GM19238 (cell line): Measurements from ENCODE around the gene HCFC1.

ENCODE experiments used
- DNase-seq: peaks from one replicate; pipeline ENCODE4 v3.0.0; 2011; ENCODE audit warnings: low spot score; ENCODE audit not compliant: insufficient read length

The HCFC1 gene

DNA sequence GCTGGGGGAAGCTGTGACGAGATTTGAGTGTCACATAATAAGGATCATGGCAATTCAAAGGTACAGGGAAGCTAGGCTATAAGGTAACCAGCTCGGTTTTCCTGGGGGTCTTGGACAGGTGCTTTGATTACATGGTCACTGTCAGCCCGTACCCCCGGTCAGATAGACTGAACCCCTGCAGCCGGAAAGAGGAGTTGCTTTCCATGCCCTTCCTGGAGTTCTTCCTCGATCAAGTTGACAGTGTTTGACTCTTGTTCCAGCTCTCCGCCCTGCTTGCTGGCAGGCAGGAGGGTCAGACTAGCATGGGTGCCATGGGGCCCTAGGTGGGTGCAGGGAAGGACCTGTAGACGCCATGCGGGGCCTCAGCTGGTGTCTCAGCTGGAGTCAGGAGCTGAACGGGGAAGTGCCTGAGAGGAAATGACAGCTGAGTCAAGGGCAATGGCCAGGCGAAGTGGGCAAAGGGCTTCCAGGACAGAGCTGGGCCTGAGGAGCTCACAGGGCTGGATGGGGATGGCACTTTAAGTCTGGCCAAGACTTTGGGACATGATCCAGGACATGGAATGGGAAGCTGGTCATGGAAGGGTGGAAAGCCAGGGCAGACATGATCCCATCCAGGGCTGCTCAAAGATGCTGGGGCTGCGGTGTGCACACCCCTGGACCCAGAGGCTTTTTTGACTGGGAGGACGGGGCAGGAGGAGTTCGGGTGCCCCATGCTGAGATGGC lies 2.5 kb upstream of the HCFC1 start:
- DNase-seq: no peak

DNA sequence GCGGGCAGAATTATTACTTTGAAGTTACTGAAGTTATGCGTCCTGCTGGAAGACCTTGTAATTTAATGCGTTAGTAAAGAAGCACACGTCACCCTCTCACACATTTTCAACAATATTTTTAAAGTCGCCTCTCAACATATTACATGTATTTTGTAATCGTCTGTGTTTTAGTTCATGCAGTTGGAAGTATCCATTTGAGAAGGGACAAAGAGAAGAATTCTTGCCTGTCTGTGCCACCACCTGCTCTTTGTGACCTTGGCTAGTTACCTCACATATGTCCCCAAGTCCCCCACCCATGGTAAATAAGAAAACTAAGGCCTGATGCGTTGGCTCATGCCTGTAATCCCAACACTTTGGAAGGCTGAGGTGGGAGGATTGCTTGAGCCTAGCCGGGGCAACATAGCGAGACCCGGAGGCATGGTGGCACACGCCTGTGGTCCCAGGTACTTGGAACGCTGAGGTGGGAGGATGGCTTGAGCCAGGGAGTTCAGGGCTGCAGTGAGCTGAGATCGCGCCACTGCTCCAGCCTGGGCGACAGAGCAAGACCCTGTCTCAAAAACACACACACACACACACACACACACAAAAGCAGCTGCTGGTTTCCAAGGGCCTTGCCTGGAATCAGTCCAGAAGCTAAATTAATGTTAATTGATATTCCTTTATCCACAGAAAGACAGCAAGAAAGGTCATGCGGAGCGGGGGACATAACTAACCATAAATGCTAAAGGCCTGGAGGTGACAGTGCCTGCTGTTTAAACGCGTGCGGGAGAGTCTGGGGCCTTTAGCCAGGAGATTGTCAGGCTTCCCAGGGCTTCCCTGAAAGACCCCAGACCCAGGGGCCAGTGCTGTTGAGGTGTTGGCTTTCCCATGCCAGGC lies 1.7 kb upstream of the HCFC1 start:
- DNase-seq: no peak

DNA sequence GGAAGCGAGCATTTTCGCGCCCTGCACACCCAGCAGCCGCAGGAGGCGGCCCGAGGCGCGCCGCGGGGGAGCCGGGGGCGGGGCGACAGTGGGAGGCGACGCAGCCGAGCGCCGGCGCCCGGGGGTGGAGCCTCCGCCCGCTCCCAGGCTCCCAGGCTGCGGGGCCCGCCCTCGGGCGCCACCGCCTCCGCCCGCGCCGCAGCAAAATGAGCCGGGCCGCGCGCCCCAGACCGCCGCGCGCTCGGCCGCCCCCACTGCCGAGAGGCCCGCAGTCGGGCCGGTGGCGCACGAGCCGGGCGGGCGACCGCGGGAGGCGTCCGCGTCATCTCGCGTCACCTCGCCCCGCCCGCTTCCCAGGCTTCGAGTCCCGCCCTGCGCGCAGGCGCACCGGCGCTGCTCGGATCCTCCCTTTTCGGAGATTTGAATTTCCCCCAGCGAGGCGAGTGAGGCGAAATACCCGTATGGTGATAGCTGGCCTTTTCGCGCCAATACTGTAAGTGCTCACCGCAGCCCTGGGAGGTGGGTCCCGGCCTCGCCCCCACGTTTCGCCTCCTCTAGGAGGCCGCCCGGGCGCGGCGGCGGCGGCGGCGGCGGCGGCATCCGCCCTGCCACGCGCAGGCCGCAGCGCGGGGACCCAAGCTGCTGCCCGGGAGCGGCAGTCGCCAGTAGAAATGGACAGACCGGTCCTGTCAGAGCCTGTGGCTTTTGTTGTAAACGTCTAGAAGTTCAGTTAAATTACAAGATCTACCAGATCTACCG lies 929 bp upstream of the HCFC1 start, which contains the start of gene TMEM187:
TMEM187 (plus strand) TSS at position 387 of the 759 bp plus-strand sequence. CDS start 9,309 bp downstream, outside the sequence.
- peak; percentile 92 for DNase-seq

DNA sequence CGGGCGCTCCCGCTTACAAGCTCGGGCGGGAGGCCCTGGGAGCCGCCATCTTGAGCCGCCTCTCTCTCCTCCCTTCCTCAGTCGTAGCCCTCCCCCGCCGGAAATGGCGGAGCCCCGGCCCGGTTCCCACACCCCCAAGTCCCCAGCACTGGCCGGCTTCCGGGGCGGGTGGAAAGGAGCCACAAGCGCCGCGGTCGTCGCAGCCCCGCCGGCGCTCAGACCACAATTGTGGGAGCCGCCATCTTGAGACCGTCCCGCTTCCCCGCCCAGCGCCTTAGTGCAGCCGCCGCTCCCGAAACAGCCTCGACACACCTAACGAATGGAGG lies 531 bp downstream of the HCFC1 start:
- DNase-seq: peak; percentile 96

DNA sequence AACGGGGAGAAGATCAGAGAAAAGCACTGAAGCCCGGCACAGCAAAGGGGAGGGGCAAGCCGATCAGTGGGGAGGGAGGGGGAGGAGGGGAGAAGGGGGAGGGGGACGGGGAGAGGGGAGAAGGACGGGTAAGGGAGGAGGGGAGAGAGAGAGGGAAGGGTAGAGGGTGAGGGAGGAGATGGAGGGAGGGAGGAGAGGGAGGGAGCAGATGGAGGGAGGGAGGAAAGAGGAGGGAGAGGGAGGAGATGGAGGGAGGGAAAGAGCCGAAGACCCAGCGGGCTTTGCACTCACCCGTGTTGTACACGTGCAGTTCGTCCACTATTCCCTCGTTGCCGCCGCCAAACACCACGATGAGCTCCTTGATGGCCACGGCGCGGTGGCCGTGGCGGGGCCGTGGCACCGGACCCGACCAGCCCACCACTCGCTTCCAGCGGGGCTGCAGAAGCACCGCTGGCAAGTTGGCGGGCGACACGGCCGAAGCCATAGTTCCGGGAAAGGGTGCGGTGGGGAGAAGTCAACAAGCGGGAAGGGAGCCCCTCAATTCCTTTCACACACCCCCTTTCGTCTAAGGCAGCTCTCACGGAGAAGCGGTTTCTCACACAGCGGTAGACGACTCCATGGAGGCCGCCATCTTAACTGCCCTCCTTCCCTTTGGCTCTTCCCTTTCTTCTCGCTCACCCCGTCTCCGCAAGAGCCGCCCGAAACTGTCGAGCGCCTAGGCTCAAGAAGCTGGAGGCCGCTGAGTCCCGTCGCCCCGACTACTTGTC lies 1.1 kb downstream of the HCFC1 start:
- no peak for DNase-seq

DNA sequence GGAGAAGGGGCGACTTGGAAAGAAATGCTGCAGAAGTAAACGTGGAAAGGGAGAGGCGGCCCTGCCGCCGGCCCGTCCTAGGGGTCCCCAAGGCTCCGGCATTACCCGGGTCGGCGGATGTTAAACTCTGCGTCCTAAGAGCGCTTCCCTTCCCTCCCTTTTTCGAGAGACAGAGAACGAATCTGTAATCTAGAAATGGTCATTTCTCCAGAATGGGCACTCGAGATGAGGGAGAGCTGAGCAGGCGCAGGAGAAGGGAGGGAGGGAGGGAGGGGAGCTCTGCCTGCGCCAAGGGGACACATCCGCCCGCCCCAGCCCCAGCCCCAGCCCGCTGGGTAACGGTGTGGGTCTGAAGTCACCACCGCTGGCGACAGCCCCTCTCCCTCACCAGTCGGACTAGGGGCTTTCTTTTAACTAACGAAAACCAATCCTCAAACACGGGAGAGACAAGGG lies 1.7 kb downstream of the HCFC1 start:
- DNase-seq: no peak

DNA sequence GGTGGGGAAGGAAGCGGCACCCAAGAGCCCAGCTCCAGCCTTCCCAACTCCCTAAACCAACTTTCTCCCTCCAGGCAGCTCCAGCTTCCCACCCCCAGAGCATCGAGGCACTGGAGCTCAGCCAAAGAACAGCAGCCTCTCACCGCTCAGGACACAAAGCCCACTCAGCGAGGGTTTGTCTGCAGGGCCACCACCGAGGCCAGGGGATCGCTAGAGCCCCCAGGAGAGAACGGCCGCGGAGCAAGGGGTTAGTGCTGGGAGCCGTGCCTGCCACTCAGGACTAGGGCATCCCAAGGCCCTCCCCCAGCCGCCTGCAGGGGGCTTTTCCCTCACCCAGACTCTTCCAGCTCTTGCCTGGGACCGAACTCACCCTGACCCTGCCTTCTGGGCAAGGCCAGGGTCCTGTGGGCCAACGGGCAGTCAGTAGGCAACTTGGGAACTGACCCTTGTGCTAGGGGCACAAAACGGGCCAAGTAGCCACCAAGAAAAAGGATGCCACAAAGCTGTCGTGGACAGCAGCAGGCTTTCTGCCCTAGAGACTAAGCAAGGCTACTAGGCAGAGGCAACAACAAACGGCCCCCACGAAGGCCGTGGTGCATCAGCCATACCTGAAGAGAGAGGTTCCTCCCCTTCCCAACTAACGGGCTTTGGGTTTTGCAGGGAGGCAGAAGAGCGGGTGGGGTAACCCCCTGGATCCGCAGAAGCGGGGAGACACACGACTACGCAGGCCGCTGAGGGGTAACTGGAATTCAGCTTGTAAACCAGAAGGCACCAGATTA lies 2.3 kb downstream of the HCFC1 start:
- no peak for DNase-seq

DNA sequence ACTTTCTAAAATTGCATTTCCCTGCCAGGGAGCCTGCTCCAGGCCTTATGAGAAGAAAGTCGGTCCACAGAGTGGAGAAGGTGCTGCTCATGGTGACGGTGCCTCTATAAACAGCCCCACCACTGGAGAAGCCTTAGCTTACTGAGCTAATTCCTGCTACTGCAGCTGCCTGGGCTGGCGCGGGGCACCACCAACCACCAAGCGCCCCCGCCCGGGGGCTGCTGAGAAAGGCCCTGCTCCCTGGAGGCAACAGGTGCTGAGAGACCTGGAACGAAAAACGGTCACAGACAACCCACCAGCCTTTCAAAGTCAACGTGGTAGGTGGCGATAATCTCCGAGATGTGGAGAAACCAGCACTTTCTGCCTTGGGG lies 2.9 kb downstream of the HCFC1 start:
- DNase-seq: no peak

DNA sequence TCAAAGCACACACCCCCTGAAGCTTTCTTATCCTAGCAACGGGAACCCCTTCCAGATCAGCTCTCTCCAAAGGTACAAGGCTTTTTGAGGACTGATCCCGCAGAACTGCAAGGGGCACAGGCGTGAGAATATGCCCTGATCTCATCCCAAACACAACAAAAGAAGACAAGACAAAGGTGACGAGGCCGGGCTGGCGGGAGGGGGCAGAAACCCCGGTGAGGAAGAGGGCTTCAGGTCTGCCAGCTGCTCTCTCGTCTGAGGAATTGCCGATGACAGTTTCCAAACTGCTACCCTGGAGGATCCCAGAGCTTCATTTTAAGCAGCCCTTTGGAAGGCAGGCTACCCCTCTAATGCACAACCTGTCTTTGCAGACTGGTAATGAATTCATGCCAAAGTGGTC lies 3.4 kb downstream of the HCFC1 start:
- DNase-seq: no peak

DNA sequence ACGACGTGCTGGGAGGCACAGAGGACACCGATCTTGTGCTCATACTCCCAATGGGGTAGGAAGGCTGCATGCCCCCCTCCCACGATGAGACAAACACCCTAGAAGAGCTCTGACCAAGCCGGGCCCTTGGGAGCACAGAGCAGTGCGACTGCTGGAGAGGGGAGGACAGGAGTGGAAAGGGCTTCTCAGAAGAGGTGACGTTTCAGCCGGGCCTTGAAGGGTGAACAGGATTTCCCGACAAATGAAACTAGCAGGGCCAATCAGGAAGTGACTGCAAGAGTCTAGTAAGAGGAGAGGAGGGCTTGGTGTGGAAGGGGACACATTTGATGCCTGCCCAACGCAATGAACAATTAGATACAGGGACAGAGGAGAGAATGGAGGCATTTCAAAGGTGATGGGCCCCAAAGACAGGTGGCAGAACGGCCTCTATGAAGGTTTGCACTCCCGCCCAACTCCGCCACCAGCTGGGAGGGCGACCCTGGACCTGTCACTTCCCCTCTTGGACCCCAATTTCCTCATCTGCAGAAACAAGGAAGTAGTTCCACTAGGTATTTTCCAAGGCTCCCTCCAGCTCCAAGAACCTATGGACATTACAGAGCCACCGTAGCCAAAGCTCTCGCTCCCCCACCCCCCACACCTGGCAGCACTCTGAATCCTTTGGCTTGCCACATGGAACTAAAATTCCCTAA lies 3.9 kb downstream of the HCFC1 start:
- DNase-seq: no peak

DNA sequence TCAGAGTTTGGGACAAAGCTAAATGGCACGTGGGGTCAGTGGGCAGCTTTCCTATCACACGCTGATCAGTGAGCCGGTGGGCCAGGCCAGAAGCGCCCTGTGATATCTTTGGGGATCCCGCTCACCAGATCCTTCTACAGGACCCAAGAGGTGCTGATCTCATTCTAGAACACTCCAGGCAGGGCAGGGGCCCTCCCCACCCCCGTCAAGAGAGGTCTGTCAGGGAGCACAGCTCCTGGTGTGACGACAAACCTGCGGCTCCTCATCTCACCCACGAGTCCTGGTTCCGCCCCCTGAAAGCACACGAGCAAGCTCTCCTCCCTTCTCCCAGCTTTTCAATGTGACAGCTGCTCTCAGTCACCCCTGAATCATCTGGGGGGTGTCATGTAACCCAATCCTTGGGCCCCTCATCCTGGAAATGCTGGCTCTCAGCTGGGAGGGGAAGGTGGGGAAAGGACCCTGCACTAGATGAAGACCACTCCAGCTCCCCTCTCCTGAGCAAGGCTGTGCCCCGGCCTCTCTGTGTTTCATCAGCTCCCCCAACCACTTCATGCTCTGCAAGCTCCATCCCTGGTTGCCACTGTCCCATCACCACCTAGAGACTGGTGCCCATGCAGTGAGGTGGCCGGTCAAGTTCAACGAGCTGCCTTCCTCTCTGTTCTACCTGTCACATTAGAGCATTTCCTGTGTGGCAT lies 4.6 kb downstream of the HCFC1 start:
- no peak for DNase-seq

DNA sequence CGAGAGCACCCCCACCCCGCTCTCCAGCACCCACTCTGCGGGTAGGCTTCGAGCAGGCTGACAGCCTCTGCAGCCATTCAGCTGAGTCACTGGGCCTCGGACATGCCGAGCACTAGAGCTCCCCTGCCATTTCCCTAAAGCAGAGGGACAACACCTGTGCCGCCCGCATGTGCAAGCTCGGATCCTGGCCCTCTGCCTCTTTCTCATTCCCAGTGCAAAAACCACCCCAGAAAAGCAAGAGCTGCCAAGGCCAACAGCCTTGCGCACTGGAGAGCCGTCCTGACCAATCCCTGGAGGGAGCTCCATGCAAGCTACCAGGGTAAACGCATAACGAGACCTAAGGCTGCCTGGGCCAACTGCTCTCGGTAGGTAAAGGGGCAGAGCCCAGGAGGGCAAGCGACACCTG lies 5.3 kb downstream of the HCFC1 start:
- DNase-seq: no peak

DNA sequence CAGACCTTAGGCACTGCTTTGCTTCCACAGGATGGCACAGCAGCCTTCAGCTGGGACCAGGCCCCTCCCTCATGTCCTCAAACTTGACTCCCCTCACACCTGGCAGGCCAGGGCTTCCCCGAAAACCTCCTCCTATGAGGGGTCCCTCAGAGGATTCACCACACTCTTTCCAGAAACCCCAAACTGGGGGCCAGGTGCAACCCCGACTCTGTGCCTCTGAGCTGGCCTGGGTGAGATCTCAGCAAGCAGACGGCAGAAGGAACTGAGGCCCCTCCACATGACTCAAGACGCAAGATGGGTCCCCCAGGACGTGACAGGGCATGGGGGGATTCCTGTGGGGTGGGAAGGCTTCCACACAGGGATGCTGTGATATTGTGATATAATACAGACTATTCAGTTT lies 6.2 kb downstream of the HCFC1 start:
- DNase-seq: no peak

DNA sequence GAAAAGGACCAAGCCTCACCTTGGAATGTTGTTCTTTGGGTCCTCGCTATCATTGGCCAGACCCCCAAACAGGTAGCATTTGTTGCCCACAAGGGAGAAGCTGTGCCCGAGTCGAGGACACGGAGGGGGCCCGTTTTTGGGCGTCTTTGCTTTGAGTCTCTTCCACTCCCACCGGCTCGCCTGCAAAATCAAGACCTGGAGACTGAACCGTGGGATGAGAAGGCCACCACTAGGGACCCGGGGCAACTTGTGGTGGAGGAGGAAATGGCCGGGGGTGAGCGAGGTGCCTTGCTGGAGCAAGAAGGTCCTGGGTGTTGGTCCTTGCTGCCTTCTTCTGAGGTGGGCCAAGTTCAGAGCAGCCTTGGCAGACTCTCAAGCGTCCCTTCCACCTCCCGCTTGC lies 7.5 kb downstream of the HCFC1 start:
- DNase-seq: no peak

DNA sequence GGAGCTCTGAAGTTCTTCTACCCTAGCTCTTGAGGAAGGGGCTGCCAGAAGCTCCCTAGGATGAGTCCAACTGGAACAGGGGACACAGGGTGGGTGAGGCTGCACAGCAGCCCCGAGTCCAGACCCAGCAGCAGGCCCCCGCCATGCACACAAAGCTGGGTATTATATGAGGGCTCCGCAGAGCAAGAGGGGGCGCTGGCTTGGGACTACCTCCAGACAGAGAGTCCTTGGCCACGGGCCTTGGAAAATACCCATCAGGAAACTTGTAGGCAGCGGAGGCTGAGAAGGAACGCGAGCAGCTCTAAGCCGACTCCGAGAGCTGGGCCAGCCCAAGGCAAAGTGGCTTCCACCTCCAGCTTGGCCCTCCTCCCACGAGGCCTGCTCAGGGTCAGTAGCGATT lies 8.1 kb downstream of the HCFC1 start:
- DNase-seq: no peak

DNA sequence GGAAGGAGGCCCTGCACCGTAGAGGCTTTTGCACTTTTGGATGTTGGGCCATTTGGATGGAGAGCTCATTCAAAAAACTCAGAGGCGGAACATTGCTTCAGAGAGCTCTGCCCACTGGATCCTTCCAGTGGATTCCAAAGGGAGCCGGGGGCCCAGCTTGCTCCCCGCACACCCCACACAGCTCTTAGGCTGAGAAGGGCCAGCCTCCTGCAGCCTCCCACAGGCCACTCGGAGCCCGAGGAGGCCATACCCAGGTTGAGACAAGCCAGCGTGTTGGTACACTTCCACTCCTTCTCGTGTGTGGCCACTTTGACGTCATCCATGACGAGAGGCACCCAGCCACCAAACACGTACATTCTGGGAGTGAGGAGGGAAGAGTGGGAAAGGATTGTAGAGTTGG lies 10.3 kb downstream of the HCFC1 start:
- DNase-seq: no peak

DNA sequence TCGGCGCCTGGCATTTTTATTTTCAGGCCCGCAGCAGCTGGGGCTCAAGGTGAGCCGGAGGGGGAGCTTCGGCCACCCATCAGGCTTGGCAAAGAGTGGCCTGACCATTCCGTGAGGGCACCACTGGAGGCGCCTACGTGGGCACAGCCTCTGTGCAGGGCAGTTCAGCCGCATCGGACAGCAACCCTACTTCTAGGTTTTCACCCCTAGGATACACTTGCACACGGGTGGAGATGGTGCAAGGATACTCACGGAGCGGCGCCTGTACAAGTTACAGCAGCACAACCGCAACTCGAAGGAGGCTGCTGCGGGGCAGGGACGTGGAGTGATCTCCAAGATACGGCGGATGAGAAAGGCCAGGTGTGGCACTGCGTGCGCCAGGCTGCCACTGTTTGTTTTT lies 10.8 kb downstream of the HCFC1 start:
- DNase-seq: no peak

DNA sequence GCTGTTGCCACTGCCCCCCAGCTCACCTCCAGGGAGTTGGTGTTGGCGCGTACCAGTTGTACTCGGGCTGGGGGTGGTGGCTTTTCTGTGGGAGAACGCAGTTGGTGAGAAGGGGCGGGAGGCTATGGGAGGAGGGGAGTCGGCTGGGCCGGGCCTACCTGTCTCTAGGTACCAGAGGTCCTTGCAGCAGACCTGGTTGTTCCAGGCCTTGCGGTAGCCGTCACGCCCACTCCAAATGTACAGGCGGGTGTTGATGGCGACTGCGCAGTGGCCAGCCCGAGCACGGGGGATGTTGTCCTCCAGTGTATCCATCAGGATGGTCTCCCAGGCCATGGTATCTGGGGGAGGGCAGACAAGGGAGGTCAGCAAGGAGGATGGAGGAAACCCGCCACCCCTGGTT lies 11.5 kb downstream of the HCFC1 start:
- no peak for DNase-seq

DNA sequence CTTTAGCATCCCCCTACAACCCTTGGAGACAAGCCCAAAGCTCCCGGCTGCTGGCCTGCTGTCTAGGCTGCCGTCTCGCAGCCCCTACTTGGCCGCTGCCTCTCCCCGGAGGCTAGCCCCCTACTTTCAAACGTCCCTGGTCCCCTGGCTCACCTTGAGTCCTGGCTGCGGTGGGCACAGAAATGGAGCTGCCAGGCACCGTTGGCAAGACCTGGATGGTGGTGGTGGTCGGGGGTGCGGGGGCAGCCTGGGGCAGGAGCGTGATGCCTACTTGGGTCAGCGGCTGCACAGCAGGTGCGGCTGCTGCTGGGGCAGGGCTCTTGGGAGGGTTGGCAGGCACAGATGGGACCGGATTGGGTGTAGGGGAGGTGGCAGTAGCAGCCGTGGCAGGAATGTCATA lies 12.0 kb downstream of the HCFC1 start:
- DNase-seq: no peak
